WTC11 (cell line): ENCODE results near the gene LIX1L. TPM values are rescaled to one million over a fixed set of nuclear protein-coding genes. Genes with fewer than 3 reads are reported as not detected.

Source experiments
- ATAC-seq: fragments of 200-7000 bp; cut with Tn5 transposase; 2 replicates; pipeline ENCODE4 v1.10.0; 2021; ENCODE audit warnings: mild to moderate bottlenecking, moderate library complexity
- CTCF ChIA-PET: fragments of 300-600 bp; sonication (Branson Sonifier 250); formaldehyde crosslinking; loops from one replicate; lab custom pipeline; 2021; ENCODE audit warnings: antibody characterized with exemption; lab: Charles Lee
- POLR2A ChIA-PET: fragments of 350-600 bp; sonication (Branson Sonifier 250); formaldehyde crosslinking; loops from one replicate; lab custom pipeline; 2021; ENCODE audit warnings: antibody characterized with exemption; lab: Charles Lee
- DNase-seq: peaks from one replicate; pipeline ENCODE4 v3.0.0; 2021; ENCODE audit warnings: low spot score
- H3K27ac Mint-ChIP-seq: 2 replicates; pipeline ENCODE4 v1.8.0; 2021; ENCODE audit warnings: mixed read lengths
- H3K27me3 Mint-ChIP-seq: 2 replicates; pipeline ENCODE4 v1.8.0; 2021; ENCODE audit warnings: low read depth, mild to moderate bottlenecking, moderate library complexity, mixed read lengths
- H3K36me3 Mint-ChIP-seq: 2 replicates; pipeline ENCODE4 v1.8.0; 2021; ENCODE audit warnings: mixed read lengths
- H3K4me1 Mint-ChIP-seq: 2 replicates; pipeline ENCODE4 v1.8.0; 2022; ENCODE audit warnings: mixed read lengths
- H3K4me3 Mint-ChIP-seq: 2 replicates; pipeline ENCODE4 v1.8.0; 2021; ENCODE audit warnings: mild to moderate bottlenecking, moderate library complexity, mixed read lengths
- H3K9me3 Mint-ChIP-seq: 2 replicates; pipeline ENCODE4 v1.8.0; 2021; ENCODE audit warnings: mixed read lengths
- ATF3 ChIP-seq: sonication (generic); formaldehyde crosslinking; conservative IDR thresholded peaks from 2 replicates; pipeline ENCODE4 v1.8.1; 2022; ENCODE audit warnings: mild to moderate bottlenecking, missing genetic modification reagents
- ATF6 ChIP-seq: sonication (generic); formaldehyde crosslinking; IDR thresholded peaks from 2 replicates; pipeline ENCODE4 v1.8.1; 2023; ENCODE audit warnings: mild to moderate bottlenecking, missing genetic modification reagents
- GABPB1 ChIP-seq: sonication (generic); formaldehyde crosslinking; IDR thresholded peaks from 2 replicates; pipeline ENCODE4 v1.8.1; 2023; ENCODE audit warnings: mild to moderate bottlenecking, missing genetic modification reagents
- GTF2I ChIP-seq: fragments of 250-450 bp; sonication (Bioruptor Pico); conservative IDR thresholded peaks from 2 replicates; pipeline ENCODE4 v1.4.0; 2021; ENCODE audit warnings: mild to moderate bottlenecking
- HMGA2 ChIP-seq: fragments of 250-450 bp; sonication (Bioruptor Pico); IDR thresholded peaks from 2 replicates; pipeline ENCODE4 v1.4.0; 2021; ENCODE audit warnings: mild to moderate bottlenecking, moderate library complexity
- NFYB ChIP-seq: sonication (generic); formaldehyde crosslinking; conservative IDR thresholded peaks from 2 replicates; pipeline ENCODE4 v1.8.0; 2022; ENCODE audit warnings: low read depth, missing genetic modification reagents
- PRDM15 ChIP-seq: sonication (generic); formaldehyde crosslinking; IDR thresholded peaks from 2 replicates; pipeline ENCODE4 v1.8.0; 2022; ENCODE audit warnings: missing genetic modification reagents
- ZNF138 ChIP-seq: sonication (generic); formaldehyde crosslinking; conservative IDR thresholded peaks from 2 replicates; pipeline ENCODE4 v1.8.1; 2022; ENCODE audit warnings: mild to moderate bottlenecking, moderate library complexity, missing genetic modification reagents
- ZNF219 ChIP-seq: sonication (generic); formaldehyde crosslinking; IDR thresholded peaks from 2 replicates; pipeline ENCODE4 v1.8.0; 2023; ENCODE audit warnings: missing genetic modification reagents, mild to moderate bottlenecking, borderline replicate concordance
- ZSCAN18 ChIP-seq: fragments of 250-450 bp; sonication (Bioruptor Pico); IDR thresholded peaks from 2 replicates; pipeline ENCODE4 v2.1.2; 2022; ENCODE audit warnings: mild to moderate bottlenecking, moderate library complexity
- total RNA-seq: library from RNA; stranded (reverse); gene quantifications from 3 replicates; pipeline ENCODE4 v1.2.3, GENCODE V29; 2021
- TF ChIP-seq, protein P1 (sequence below): fragments of 200-600 bp; IDR thresholded peaks from 2 replicates; pipeline ENCODE4 v1.8.0; 2022; ENCODE audit warnings: antibody characterized with exemption
- TF ChIP-seq, protein P2 (sequence below): sonication (generic); formaldehyde crosslinking; IDR thresholded peaks from 2 replicates; pipeline ENCODE4 v1.8.1; 2022; ENCODE audit warnings: mild to moderate bottlenecking, moderate library complexity, missing genetic modification reagents

Gene LIX1L
- total RNA-seq, 1 experiment from 2014 or later = 3.0 TPM

DNA sequence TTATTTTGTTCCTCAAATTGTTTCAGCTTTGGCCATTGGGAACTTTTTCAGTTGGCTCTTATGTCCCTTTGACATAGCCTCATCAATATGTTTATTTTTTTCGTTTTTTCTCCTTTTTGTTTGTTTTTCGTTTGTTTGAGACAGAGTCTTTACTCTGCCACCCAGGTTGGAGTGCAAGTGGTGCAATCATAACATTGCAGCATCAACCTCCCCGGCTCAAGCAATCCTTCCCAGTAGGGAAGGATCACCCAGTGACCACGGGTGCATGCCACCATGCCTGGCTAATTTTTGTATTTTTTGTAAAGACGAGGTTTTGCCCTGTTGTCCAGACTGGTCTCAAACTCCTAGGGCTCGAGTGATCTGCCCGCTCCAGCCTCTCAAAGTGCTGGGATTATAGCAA, 14.8 kb upstream of the LIX1L start:
- H3K27ac Mint-ChIP-seq = no peak overlapping the region
- TF ChIP-seq ZSCAN18 (CRISPR knock-in tag) = no peak
- TF ChIP-seq GABPB1 (CRISPR knock-in tag) = peak; percentile 80
- TF ChIP-seq, all 79 proteins: peak for 1

GRCh38 chr1:145967288-145967687, 9.5 kb upstream of the LIX1L start:
- peaks cover 40% of the 10 kb centered on the region for H3K27me3 Mint-ChIP-seq
- peaks cover 21% of the 10 kb centered on the region for H3K4me1 Mint-ChIP-seq
- H3K27ac Mint-ChIP-seq = no peak overlapping the region
- ChIA-PET CTCF (interaction anchor here (1.0 to 5.2 kb wide), 2 partner anchors 11 to 49 kb away, joined by 3 to 51 read pairs; partner anchors contain the start of gene PEX11B), POLR2A (no interaction called here)
- ATAC-seq = no peak
- DNase-seq = no peak
- no peak overlapping the region for H3K4me3 Mint-ChIP-seq
- TF ChIP-seq PRDM15 (CRISPR knock-in tag) (no peak), GTF2I (CRISPR knock-in tag) (no peak)
- peaks cover 12% of the 10 kb centered on the region for H3K9me3 Mint-ChIP-seq
- H3K36me3 Mint-ChIP-seq = peaks cover 4% of the 10 kb centered on the region; the same call in 1 of the 2 replicates

More for the DNA sequence above, 14.8 kb upstream of the LIX1L start:
- ATAC-seq = no peak
- POLR2A ChIA-PET = no interaction called here
- peaks cover 7% of the 10 kb centered on the region for H3K27me3 Mint-ChIP-seq
- H3K36me3 Mint-ChIP-seq = peaks cover under 1% of the 10 kb centered on the region; the same call in 1 of the 2 replicates
- peaks cover 5% of the 10 kb centered on the region for H3K9me3 Mint-ChIP-seq
- H3K4me1 Mint-ChIP-seq = peaks cover 2% of the 10 kb centered on the region; the same call in 1 of the 2 replicates
- no peak for DNase-seq
- no peak overlapping the region for H3K4me3 Mint-ChIP-seq
- CTCF ChIA-PET = interaction anchor here (2.0 kb wide), 1 partner anchor 35 kb away, joined by 4 read pairs; no protein-coding TSS in a partner anchor

DNA sequence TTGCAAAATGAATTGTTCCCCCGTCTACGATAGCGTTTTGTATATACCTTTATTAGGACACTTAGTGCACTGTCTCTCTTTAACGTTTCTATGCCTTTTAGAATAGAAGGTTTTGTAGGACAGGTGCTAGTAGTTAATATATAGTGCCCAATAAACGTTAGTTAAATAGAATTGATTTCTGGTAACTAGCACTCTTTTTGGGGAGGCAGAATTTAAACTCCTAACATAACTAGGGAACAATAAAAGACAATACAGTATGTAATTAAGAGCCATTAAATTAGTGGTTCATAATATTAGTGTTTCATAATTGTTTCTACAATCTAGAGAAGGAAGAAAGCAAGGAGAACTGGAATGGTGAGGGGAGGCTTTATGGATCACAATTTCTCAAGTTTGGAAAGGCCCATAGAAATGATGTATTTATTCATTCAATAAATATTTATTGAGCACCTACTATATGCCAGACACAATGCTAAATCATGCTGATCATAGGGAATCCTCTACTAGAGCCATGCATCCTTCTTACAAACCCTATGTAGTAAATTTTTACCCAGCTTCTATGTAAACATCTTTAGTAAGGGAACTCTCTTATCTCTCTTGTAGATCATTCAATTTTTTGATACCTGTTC, 7.4 kb upstream of the LIX1L start:
- H3K36me3 Mint-ChIP-seq = peaks cover 4% of the 10 kb centered on the region; the same call in 1 of the 2 replicates
- H3K27ac Mint-ChIP-seq = no peak overlapping the region
- H3K27me3 Mint-ChIP-seq = peaks cover 60% of the 10 kb centered on the region
- H3K4me1 Mint-ChIP-seq = peaks cover 29% of the 10 kb centered on the region
- peaks cover 12% of the 10 kb centered on the region for H3K9me3 Mint-ChIP-seq
- POLR2A ChIA-PET = interaction anchor here (0.6 to 2.1 kb wide), 8 partner anchors 11 to 106 kb away, joined by 3 to 17 read pairs (median 5); partner anchors contain the start of genes PIAS3 and RBM8A
- ATAC-seq = no peak
- CTCF ChIA-PET = interaction anchor here (0.8 to 5.2 kb wide), 12 partner anchors 13 to 141 kb away, joined by 4 to 51 read pairs (median 6); partner anchors contain the start of genes ITGA10, NUDT17, PIAS3 and POLR3C
- peak overlapping the region; percentile 91 for H3K4me3 Mint-ChIP-seq
- no peak for DNase-seq
- TF ChIP-seq ZNF138 (CRISPR knock-in tag) (no peak), HMGA2 (no peak)
- TF ChIP-seq, protein P1, sequence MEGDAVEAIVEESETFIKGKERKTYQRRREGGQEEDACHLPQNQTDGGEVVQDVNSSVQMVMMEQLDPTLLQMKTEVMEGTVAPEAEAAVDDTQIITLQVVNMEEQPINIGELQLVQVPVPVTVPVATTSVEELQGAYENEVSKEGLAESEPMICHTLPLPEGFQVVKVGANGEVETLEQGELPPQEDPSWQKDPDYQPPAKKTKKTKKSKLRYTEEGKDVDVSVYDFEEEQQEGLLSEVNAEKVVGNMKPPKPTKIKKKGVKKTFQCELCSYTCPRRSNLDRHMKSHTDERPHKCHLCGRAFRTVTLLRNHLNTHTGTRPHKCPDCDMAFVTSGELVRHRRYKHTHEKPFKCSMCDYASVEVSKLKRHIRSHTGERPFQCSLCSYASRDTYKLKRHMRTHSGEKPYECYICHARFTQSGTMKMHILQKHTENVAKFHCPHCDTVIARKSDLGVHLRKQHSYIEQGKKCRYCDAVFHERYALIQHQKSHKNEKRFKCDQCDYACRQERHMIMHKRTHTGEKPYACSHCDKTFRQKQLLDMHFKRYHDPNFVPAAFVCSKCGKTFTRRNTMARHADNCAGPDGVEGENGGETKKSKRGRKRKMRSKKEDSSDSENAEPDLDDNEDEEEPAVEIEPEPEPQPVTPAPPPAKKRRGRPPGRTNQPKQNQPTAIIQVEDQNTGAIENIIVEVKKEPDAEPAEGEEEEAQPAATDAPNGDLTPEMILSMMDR = no peak
- TF ChIP-seq, all 79 proteins: peak for 0

DNA sequence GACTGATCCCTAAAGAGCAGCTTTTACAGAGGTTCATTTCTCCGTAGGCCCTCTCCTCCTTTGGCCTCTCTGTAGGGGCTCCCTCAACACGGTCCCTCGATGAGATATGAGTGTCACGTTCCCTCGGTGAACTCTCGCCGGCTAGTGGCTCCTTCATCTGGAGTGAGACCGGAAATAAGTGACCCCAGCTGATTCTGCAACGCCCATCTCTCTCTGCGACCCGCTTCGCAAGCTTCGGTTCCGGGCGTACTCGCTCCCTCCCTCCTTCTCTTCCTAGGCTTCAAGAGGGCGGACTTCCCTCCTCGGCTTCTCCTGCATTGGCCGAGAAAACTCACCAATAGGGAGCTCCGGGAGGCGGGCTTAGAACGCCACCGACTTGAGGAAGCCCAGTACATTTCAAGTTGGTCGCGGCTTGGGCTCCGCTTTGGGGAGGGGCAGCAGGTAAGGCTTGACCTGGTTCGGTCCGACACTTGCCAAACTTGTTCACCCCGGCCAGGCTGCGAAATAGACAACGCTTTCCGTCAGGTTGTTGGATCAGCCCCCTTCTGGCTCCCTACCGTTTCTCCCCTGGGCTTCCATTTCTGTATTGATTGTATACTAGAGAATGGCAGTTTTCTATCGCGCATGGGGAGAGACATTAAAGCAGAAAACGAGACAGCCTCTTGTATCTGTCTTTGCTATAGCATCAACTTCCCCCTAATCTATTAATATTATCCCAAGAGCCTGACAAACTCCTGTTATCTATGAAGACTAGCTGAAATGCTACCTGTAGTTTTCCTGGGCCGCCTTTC, 6.7 kb upstream of the LIX1L start, which contains the start of the genes ANKRD34A and POLR3GL:
Gene ANKRD34A (minus strand): TSS at position 248 of the 791 bp plus-strand sequence. CDS start 2,816 bp downstream, outside the sequence.
Gene POLR3GL (plus strand): TSS at position 363 of the 791 bp plus-strand sequence. CDS start 10,176 bp downstream, outside the sequence.
- Mint-ChIP-seq H3K9me3 (peaks cover 12% of the 10 kb centered on the region), H3K27ac (peak within 1 kb of the TSS; percentile 68; the same call in 1 of the 2 replicates), H3K36me3 (peaks cover 4% of the 10 kb centered on the region; the same call in 1 of the 2 replicates), H3K4me1 (peaks cover 35% of the 10 kb centered on the region), H3K27me3 (peaks cover 67% of the 10 kb centered on the region), H3K4me3 (peak within 1 kb of the TSS; percentile 91)
- ChIA-PET CTCF (interaction anchor here (0.6 to 5.2 kb wide), 16 partner anchors 14 to 140 kb away, joined by 3 to 51 read pairs (median 5); partner anchors contain the start of genes ANKRD35, ITGA10, NUDT17 and PIAS3), POLR2A (interaction anchor here (0.5 to 2.1 kb wide), 11 partner anchors 10 to 106 kb away, joined by 3 to 17 read pairs (median 4); partner anchors contain the start of genes PIAS3 and RBM8A)
- peak; percentile 96 for DNase-seq
- peak; percentile 85 for ATAC-seq
- no peak for TF ChIP-seq ZNF219 (CRISPR knock-in tag)
- no peak for TF ChIP-seq ZSCAN18 (CRISPR knock-in tag)
- TF ChIP-seq ATF6 (CRISPR knock-in tag) = no peak
- TF ChIP-seq NFYB (CRISPR knock-in tag) = peak; percentile 69
- TF ChIP-seq ATF3 = no peak
- TF ChIP-seq, protein P2, sequence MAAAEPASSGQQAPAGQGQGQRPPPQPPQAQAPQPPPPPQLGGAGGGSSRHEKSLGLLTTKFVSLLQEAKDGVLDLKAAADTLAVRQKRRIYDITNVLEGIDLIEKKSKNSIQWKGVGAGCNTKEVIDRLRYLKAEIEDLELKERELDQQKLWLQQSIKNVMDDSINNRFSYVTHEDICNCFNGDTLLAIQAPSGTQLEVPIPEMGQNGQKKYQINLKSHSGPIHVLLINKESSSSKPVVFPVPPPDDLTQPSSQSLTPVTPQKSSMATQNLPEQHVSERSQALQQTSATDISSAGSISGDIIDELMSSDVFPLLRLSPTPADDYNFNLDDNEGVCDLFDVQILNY = 0 out of 2 replicates have a peak, but pooled peaks have one; percentile 45
